Hepatocyte (in vitro differentiated cells): ENCODE measurements around the gene COL15A1. TPM values are rescaled to one million over a fixed set of nuclear protein-coding genes. Genes with fewer than 3 reads are reported as not detected.
A peak's percentile ranks its signal among the peaks of the same experiment; 100 is the strongest.

Source experiments
- DNase-seq: peaks from one replicate; pipeline ENCODE4 v3.0.0-alpha.2; 2016; ENCODE audit warnings: low spot score
- H2AFZ ChIP-seq: fragments of 200-600 bp; sonication (generic); 2 replicates; pipeline ENCODE4 v1.6.0; 2016; ENCODE audit warnings: antibody characterized with exemption, mild to moderate bottlenecking
- H3K27ac ChIP-seq: fragments of 200-600 bp; sonication (generic); 2 replicates; pipeline ENCODE4 v1.5.1; 2016; ENCODE audit warnings: mild to moderate bottlenecking
- H3K27me3 ChIP-seq: fragments of 200-600 bp; sonication (generic); 2 replicates; pipeline ENCODE4 v1.6.1; 2016
- H3K36me3 ChIP-seq: fragments of 200-600 bp; sonication (generic); replicated peaks from 2 replicates; pipeline ENCODE4 v1.5.1; 2016; ENCODE audit warnings: low read depth; ENCODE audit not compliant: insufficient read depth
- H3K4me1 ChIP-seq: fragments of 200-600 bp; sonication (generic); 2 replicates; pipeline ENCODE4 v1.5.1; 2016; ENCODE audit warnings: mild to moderate bottlenecking, moderate library complexity; ENCODE audit not compliant: insufficient read depth
- H3K4me2 ChIP-seq: fragments of 200-600 bp; sonication (generic); 2 replicates; pipeline ENCODE4 v1.6.0; 2016
- H3K4me3 ChIP-seq: fragments of 200-600 bp; sonication (generic); 2 replicates; pipeline ENCODE4 v1.5.1; 2016; ENCODE audit warnings: mild to moderate bottlenecking
- H3K79me2 ChIP-seq: fragments of 200-600 bp; sonication (generic); 2 replicates; pipeline ENCODE4 v1.6.0; 2017; ENCODE audit warnings: mild to moderate bottlenecking
- H3K9me2 ChIP-seq: fragments of 200-600 bp; sonication (generic); replicated peaks from 2 replicates; pipeline ENCODE4 v1.6.0; 2017; ENCODE audit warnings: mild to moderate bottlenecking; ENCODE audit not compliant: insufficient read depth
- H3K9me3 ChIP-seq: fragments of 200-600 bp; sonication (generic); 2 replicates; pipeline ENCODE4 v1.5.1; 2016; ENCODE audit warnings: low read depth, mild to moderate bottlenecking
- H4K20me1 ChIP-seq: fragments of 200-600 bp; sonication (generic); 2 replicates; pipeline ENCODE4 v1.6.0; 2016; ENCODE audit warnings: mild to moderate bottlenecking; ENCODE audit not compliant: insufficient read depth, poor library complexity, severe bottlenecking
- CTCF ChIP-seq: fragments of 200-600 bp; sonication (generic); IDR thresholded peaks from 2 replicates; pipeline ENCODE4 v1.5.1; 2016; ENCODE audit warnings: antibody characterized with exemption, mild to moderate bottlenecking; ENCODE audit not compliant: poor library complexity
- EZH2 ChIP-seq: fragments of 200-600 bp; sonication (generic); IDR thresholded peaks from 2 replicates; pipeline ENCODE4 v1.6.1; 2016; ENCODE audit warnings: antibody characterized with exemption, mild to moderate bottlenecking, borderline replicate concordance
- EZH2phosphoT487 ChIP-seq: fragments of 200-600 bp; sonication (generic); IDR thresholded peaks from one replicate; pipeline ENCODE4 v1.6.1; 2018; ENCODE audit warnings: antibody characterized with exemption, mild to moderate bottlenecking, low read depth, moderate library complexity; ENCODE audit not compliant: unreplicated experiment, severe bottlenecking
- WGBS: methylation state at CpG from one replicate; pipeline ENCODE4 v1.1.6; 2016; ENCODE audit warnings: low lambda C conversion rate; ENCODE audit errors: missing lambda C conversion rate; 5-methylcytosine and 5-hydroxymethylcytosine counted together
- polyA plus RNA-seq: library from polyadenylated mRNA; unstranded; fragments of >200 nt; fragmentation: Nextera tagmentation; extraction: Ambion mirVana; gene quantifications from 2 replicates; pipeline ENCODE4 v1.2.1, GENCODE V29; 2016
- total RNA-seq: library from RNA; depleted of rRNA; stranded (reverse); fragments of >200 nt; gene quantifications from 2 replicates; pipeline ENCODE4 v1.2.3, GENCODE V29; 2014

COL15A1 gene
- total and polyA plus RNA-seq, 2 experiments from 2014 or later, result 97.6 to 106 TPM

- H3K9me3 ChIP-seq, result no peaks in the 10 kb centered on the region
- H3K27me3 ChIP-seq, result no peaks in the 10 kb centered on the region
- DNase-seq, result no peak
- H3K27ac ChIP-seq, result peak overlapping the region; percentile 77
- no peaks in the 10 kb centered on the region for H3K9me2 ChIP-seq
- H3K36me3 ChIP-seq, result no peaks in the 10 kb centered on the region
- TF ChIP-seq CTCF (no peak), EZH2 (no peak), EZH2phosphoT487 (no peak)
- H3K4me2 ChIP-seq, result no peak overlapping the region
- no peak overlapping the region for H2AFZ ChIP-seq
- WGBS, result 90% methylated on average over 6 of the region's 6 CpGs
- no peaks in the 10 kb centered on the region for H3K79me2 ChIP-seq
- no peaks in the 10 kb centered on the region for H3K4me1 ChIP-seq
- H4K20me1 ChIP-seq, result no peaks in the 10 kb centered on the region
- no peak overlapping the region for H3K4me3 ChIP-seq
Observed at GRCh38 chr9:99031319-99031718, 87.6 kb downstream of the COL15A1 start.

GRCh38 chr9:99031994-99032393 lies 88.3 kb downstream of the COL15A1 start:
- H3K36me3 ChIP-seq, result no peaks in the 10 kb centered on the region

GRCh38 chr9:99034149-99034548 lies 90.4 kb downstream of the COL15A1 start:
- H3K36me3 ChIP-seq, result no peaks in the 10 kb centered on the region
- peaks cover 3% of the 10 kb centered on the region for H3K4me1 ChIP-seq
- no peak overlapping the region for H3K27ac ChIP-seq
- H3K9me3 ChIP-seq, result no peaks in the 10 kb centered on the region
- TF ChIP-seq CTCF, result no peak
- TF ChIP-seq EZH2phosphoT487, result no peak
- TF ChIP-seq EZH2, result no peak
- H3K27me3 ChIP-seq, result no peaks in the 10 kb centered on the region
- DNase-seq, result no peak
- H3K4me2 ChIP-seq, result no peak overlapping the region
- H3K79me2 ChIP-seq, result no peaks in the 10 kb centered on the region
- H2AFZ ChIP-seq, result no peak overlapping the region
- H4K20me1 ChIP-seq, result no peaks in the 10 kb centered on the region
- 75% methylated on average over 3 of the region's 3 CpGs for WGBS
- no peaks in the 10 kb centered on the region for H3K9me2 ChIP-seq
- no peak overlapping the region for H3K4me3 ChIP-seq

More at GRCh38 chr9:99031994-99032393, 88.3 kb downstream of the COL15A1 start:
- H3K27ac ChIP-seq, result no peak overlapping the region
- no peak overlapping the region for H3K4me3 ChIP-seq
- no peaks in the 10 kb centered on the region for H3K9me3 ChIP-seq
- no peaks in the 10 kb centered on the region for H3K27me3 ChIP-seq
- no peaks in the 10 kb centered on the region for H3K9me2 ChIP-seq
- 94% methylated on average over 5 of the region's 5 CpGs for WGBS
- H4K20me1 ChIP-seq, result no peaks in the 10 kb centered on the region
- TF ChIP-seq EZH2, result no peak
- no peak for TF ChIP-seq EZH2phosphoT487
- no peak for TF ChIP-seq CTCF
- no peak overlapping the region for H3K4me2 ChIP-seq
- H3K79me2 ChIP-seq, result no peaks in the 10 kb centered on the region
- H3K4me1 ChIP-seq, result no peaks in the 10 kb centered on the region
- no peak overlapping the region for H2AFZ ChIP-seq
- DNase-seq, result no peak

GRCh38 chr9:99035313-99035712 lies 91.6 kb downstream of the COL15A1 start:
- Histone ChIP-seq H3K4me2 (no peak overlapping the region), H4K20me1 (no peaks in the 10 kb centered on the region), H3K27ac (no peak overlapping the region), H3K9me3 (no peaks in the 10 kb centered on the region), H3K4me3 (no peak overlapping the region), H3K79me2 (no peaks in the 10 kb centered on the region), H3K27me3 (no peaks in the 10 kb centered on the region), H3K36me3 (no peaks in the 10 kb centered on the region), H3K9me2 (no peaks in the 10 kb centered on the region), H3K4me1 (peaks cover 10% of the 10 kb centered on the region), H2AFZ (no peak overlapping the region)
- 86% methylated on average over 4 of the region's 4 CpGs for WGBS
- no peak for DNase-seq
- TF ChIP-seq EZH2, result no peak
- no peak for TF ChIP-seq EZH2phosphoT487
- no peak for TF ChIP-seq CTCF
